Measurements from ENCODE around the gene ARSK. TPM values are rescaled to one million over a fixed set of nuclear protein-coding genes. Genes with fewer than 3 reads are reported as not detected.

ARSK gene
- total and polyA plus RNA-seq, 2 of the 13 experiments (the other 11 are each of a cell fraction or from before 2014, with no cell fraction given): 7.9 TPM

DNA sequence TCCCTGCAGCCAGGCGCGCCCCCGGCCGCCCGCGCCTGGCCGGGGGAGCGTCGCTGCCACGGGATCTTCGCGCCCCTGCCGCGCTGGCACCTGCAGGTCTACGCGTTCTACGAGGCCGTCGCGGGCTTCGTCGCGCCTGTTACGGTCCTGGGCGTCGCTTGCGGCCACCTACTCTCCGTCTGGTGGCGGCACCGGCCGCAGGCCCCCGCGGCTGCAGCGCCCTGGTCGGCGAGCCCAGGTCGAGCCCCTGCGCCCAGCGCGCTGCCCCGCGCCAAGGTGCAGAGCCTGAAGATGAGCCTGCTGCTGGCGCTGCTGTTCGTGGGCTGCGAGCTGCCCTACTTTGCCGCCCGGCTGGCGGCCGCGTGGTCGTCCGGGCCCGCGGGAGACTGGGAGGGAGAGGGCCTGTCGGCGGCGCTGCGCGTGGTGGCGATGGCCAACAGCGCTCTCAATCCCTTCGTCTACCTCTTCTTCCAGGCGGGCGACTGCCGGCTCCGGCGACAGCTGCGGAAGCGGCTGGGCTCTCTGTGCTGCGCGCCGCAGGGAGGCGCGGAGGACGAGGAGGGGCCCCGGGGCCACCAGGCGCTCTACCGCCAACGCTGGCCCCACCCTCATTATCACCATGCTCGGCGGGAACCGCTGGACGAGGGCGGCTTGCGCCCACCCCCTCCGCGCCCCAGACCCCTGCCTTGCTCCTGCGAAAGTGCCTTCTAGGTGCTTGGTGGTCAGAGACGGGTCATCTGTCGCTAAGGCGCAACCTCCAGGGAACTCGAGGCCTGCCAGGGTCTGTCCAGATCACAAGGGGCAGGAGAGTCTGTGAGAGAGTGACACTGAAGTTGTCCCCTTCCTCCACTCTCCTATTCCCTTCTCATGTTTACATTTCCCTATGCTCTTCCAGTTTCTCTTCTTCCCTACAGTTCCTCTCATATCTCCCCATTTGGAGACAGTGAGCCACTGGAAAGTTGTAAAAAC is 66.3 kb downstream of the ARSK start (continued):
- TF ChIP-seq, protein P1, sequence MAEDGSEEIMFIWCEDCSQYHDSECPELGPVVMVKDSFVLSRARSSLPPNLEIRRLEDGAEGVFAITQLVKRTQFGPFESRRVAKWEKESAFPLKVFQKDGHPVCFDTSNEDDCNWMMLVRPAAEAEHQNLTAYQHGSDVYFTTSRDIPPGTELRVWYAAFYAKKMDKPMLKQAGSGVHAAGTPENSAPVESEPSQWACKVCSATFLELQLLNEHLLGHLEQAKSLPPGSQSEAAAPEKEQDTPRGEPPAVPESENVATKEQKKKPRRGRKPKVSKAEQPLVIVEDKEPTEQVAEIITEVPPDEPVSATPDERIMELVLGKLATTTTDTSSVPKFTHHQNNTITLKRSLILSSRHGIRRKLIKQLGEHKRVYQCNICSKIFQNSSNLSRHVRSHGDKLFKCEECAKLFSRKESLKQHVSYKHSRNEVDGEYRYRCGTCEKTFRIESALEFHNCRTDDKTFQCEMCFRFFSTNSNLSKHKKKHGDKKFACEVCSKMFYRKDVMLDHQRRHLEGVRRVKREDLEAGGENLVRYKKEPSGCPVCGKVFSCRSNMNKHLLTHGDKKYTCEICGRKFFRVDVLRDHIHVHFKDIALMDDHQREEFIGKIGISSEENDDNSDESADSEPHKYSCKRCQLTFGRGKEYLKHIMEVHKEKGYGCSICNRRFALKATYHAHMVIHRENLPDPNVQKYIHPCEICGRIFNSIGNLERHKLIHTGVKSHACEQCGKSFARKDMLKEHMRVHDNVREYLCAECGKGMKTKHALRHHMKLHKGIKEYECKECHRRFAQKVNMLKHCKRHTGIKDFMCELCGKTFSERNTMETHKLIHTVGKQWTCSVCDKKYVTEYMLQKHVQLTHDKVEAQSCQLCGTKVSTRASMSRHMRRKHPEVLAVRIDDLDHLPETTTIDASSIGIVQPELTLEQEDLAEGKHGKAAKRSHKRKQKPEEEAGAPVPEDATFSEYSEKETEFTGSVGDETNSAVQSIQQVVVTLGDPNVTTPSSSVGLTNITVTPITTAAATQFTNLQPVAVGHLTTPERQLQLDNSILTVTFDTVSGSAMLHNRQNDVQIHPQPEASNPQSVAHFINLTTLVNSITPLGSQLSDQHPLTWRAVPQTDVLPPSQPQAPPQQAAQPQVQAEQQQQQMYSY (CRISPR knock-in tag; IDR thresholded peaks at IDR 0.05): no peak
- no peak; the same call in 1 of the 2 replicates for TF ChIP-seq ZNF546 (CRISPR knock-in tag; conservative IDR thresholded peaks at IDR 0.05)
- no peak for TF ChIP-seq ZNF577 (CRISPR knock-in tag; IDR thresholded peaks at IDR 0.05; ENCODE audit: borderline replicate concordance, low read depth)
- TF ChIP-seq SMAD3 (CRISPR knock-in tag; IDR thresholded peaks at IDR 0.05): no peak
- TF ChIP-seq ZNF124 (CRISPR knock-in tag; IDR thresholded peaks at IDR 0.05): 0 out of 2 replicates have a peak, but pooled peaks have one; percentile 33
- peak; percentile 69 for TF ChIP-seq RFXAP (CRISPR knock-in tag; IDR thresholded peaks at IDR 0.05; ENCODE audit: borderline replicate concordance)
- TF ChIP-seq NR2F6 (IDR thresholded peaks at IDR 0.05): no peak
- TF ChIP-seq NR2F6 (CRISPR knock-in tag; IDR thresholded peaks at IDR 0.05): no peak
- TF ChIP-seq MEF2D (CRISPR knock-in tag; IDR thresholded peaks at IDR 0.05): no peak
- 0 out of 2 replicates have a peak, but pooled peaks have one; percentile 64 for TF ChIP-seq NFIB (CRISPR knock-in tag; IDR thresholded peaks at IDR 0.05; ENCODE audit: borderline replicate concordance)
- TF ChIP-seq KAT8 (CRISPR knock-in tag; IDR thresholded peaks at IDR 0.05): no peak
- TF ChIP-seq, protein P2, sequence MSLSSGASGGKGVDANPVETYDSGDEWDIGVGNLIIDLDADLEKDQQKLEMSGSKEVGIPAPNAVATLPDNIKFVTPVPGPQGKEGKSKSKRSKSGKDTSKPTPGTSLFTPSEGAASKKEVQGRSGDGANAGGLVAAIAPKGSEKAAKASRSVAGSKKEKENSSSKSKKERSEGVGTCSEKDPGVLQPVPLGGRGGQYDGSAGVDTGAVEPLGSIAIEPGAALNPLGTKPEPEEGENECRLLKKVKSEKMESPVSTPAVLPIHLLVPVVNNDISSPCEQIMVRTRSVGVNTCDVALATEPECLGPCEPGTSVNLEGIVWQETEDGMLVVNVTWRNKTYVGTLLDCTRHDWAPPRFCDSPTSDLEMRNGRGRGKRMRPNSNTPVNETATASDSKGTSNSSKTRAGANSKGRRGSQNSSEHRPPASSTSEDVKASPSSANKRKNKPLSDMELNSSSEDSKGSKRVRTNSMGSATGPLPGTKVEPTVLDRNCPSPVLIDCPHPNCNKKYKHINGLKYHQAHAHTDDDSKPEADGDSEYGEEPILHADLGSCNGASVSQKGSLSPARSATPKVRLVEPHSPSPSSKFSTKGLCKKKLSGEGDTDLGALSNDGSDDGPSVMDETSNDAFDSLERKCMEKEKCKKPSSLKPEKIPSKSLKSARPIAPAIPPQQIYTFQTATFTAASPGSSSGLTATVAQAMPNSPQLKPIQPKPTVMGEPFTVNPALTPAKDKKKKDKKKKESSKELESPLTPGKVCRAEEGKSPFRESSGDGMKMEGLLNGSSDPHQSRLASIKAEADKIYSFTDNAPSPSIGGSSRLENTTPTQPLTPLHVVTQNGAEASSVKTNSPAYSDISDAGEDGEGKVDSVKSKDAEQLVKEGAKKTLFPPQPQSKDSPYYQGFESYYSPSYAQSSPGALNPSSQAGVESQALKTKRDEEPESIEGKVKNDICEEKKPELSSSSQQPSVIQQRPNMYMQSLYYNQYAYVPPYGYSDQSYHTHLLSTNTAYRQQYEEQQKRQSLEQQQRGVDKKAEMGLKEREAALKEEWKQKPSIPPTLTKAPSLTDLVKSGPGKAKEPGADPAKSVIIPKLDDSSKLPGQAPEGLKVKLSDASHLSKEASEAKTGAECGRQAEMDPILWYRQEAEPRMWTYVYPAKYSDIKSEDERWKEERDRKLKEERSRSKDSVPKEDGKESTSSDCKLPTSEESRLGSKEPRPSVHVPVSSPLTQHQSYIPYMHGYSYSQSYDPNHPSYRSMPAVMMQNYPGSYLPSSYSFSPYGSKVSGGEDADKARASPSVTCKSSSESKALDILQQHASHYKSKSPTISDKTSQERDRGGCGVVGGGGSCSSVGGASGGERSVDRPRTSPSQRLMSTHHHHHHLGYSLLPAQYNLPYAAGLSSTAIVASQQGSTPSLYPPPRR (CRISPR knock-in tag; IDR thresholded peaks at IDR 0.05; ENCODE audit: borderline replicate concordance): no peak
- TF ChIP-seq, protein P3, sequence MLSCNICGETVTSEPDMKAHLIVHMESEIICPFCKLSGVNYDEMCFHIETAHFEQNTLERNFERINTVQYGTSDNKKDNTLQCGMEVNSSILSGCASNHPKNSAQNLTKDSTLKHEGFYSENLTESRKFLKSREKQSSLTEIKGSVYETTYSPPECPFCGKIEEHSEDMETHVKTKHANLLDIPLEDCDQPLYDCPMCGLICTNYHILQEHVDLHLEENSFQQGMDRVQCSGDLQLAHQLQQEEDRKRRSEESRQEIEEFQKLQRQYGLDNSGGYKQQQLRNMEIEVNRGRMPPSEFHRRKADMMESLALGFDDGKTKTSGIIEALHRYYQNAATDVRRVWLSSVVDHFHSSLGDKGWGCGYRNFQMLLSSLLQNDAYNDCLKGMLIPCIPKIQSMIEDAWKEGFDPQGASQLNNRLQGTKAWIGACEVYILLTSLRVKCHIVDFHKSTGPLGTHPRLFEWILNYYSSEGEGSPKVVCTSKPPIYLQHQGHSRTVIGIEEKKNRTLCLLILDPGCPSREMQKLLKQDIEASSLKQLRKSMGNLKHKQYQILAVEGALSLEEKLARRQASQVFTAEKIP (CRISPR knock-in tag; IDR thresholded peaks at IDR 0.05; ENCODE audit: borderline replicate concordance): no peak
- 0 out of 2 replicates have a peak, but pooled peaks have one; percentile 48 for TF ChIP-seq SALL2 (CRISPR knock-in tag; IDR thresholded peaks at IDR 0.05)
- TF ChIP-seq, protein P4, sequence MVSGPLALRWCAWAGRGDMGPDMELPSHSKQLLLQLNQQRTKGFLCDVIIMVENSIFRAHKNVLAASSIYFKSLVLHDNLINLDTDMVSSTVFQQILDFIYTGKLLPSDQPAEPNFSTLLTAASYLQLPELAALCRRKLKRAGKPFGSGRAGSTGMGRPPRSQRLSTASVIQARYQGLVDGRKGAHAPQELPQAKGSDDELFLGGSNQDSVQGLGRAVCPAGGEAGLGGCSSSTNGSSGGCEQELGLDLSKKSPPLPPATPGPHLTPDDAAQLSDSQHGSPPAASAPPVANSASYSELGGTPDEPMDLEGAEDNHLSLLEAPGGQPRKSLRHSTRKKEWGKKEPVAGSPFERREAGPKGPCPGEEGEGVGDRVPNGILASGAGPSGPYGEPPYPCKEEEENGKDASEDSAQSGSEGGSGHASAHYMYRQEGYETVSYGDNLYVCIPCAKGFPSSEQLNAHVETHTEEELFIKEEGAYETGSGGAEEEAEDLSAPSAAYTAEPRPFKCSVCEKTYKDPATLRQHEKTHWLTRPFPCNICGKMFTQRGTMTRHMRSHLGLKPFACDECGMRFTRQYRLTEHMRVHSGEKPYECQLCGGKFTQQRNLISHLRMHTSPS (CRISPR knock-in tag; IDR thresholded peaks at IDR 0.05; ENCODE audit: low read depth): 0 out of 2 replicates have a peak, but pooled peaks have one; percentile 24
- peak; percentile 71; the same call in 1 of the 2 replicates for TF ChIP-seq ZNF563 (CRISPR knock-in tag; IDR thresholded peaks at IDR 0.05)

Data from HepG2 (cell line).